ENCODE data around the gene PNPLA1. TPM values are rescaled to one million over a fixed set of nuclear protein-coding genes. Genes with fewer than 3 reads are reported as not detected.
A peak's percentile ranks its signal among the peaks of the same experiment; 100 is the strongest.

PNPLA1 gene
- total RNA-seq, 4 donors from 2014 or later, result 0.59 to 0.64 TPM; not detected in 2

DNA sequence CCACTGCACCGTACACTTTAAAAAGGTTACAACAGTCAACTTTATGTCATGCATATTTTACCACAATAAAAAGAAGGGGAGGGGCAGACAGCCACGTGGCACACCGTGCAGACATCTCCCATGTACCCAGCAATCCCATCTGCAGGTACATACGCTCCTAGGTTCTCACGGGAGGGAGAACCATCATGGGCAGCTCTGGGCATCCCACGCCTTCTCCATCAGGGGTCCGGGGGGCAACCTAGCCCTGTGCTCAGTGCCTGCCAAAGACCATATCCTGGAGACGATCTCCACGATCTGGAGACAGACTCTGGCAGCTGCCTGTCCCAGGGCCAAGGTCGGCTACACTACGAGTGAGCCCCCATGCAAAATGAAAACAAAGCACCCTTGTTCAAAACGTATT is 69.3 kb downstream of the PNPLA1 start:
- 69 to 74% methylated on average over 9 to 10 of the region's 12 CpGs for WGBS, 2 donors

DNA sequence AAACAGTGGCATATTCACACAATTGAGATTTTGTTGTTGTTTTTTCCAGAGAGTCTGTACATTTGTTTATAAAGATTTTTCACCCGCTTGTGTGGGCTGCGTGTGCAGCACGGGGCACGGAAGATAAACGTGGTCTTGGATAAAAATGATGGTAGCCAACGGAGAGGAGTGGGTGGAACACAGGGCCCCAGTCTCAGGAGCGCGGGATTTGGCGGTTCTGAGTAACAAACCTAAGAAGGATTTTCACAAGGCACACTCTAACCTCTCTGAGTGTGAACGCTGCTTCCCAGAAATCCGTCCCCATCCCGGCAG is 70.4 kb downstream of the PNPLA1 start:
- TF ChIP-seq, protein P1, sequence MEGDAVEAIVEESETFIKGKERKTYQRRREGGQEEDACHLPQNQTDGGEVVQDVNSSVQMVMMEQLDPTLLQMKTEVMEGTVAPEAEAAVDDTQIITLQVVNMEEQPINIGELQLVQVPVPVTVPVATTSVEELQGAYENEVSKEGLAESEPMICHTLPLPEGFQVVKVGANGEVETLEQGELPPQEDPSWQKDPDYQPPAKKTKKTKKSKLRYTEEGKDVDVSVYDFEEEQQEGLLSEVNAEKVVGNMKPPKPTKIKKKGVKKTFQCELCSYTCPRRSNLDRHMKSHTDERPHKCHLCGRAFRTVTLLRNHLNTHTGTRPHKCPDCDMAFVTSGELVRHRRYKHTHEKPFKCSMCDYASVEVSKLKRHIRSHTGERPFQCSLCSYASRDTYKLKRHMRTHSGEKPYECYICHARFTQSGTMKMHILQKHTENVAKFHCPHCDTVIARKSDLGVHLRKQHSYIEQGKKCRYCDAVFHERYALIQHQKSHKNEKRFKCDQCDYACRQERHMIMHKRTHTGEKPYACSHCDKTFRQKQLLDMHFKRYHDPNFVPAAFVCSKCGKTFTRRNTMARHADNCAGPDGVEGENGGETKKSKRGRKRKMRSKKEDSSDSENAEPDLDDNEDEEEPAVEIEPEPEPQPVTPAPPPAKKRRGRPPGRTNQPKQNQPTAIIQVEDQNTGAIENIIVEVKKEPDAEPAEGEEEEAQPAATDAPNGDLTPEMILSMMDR (IDR thresholded peaks at IDR 0.05), result no peak
- TF ChIP-seq POLR2A (IDR thresholded peaks at IDR 0.05), result no peak
- no peaks in the 10 kb centered on the region for H3K9me3 ChIP-seq
- H3K27ac ChIP-seq, result no peak overlapping the region
- DNase-seq, result no peak
- no peaks in the 10 kb centered on the region for H3K36me3 ChIP-seq
- WGBS, 2 donors, result 56 to 66% methylated on average over 12 of the region's 12 CpGs
- intact Hi-C loops (cut with DNase I), result no loop called here
- H3K4me1 ChIP-seq, result peaks cover 0 to 15% (median 2%) of the 10 kb centered on the region in 3 donors
- H3K27me3 ChIP-seq, result peaks cover 0 to 44% (median 0%) of the 10 kb centered on the region in 4 donors
- no peak overlapping the region for H3K4me3 ChIP-seq

More for the DNA sequence above, 69.3 kb downstream of the PNPLA1 start:
- H3K36me3 ChIP-seq, result no peaks in the 10 kb centered on the region
- H3K4me1 ChIP-seq, result peaks cover 0 to 23% (median 2%) of the 10 kb centered on the region in 3 donors
- intact Hi-C loops (cut with DNase I), result no loop called here
- H3K27me3 ChIP-seq, result peaks cover 0 to 55% (median 0%) of the 10 kb centered on the region in 4 donors
- no peak for DNase-seq
- H3K9me3 ChIP-seq, result no peaks in the 10 kb centered on the region
- no peak for TF ChIP-seq POLR2A (IDR thresholded peaks at IDR 0.05)
- TF ChIP-seq, protein P1 (IDR thresholded peaks at IDR 0.05), result no peak
- H3K4me3 ChIP-seq, result no peak overlapping the region
- no peak overlapping the region for H3K27ac ChIP-seq

DNA sequence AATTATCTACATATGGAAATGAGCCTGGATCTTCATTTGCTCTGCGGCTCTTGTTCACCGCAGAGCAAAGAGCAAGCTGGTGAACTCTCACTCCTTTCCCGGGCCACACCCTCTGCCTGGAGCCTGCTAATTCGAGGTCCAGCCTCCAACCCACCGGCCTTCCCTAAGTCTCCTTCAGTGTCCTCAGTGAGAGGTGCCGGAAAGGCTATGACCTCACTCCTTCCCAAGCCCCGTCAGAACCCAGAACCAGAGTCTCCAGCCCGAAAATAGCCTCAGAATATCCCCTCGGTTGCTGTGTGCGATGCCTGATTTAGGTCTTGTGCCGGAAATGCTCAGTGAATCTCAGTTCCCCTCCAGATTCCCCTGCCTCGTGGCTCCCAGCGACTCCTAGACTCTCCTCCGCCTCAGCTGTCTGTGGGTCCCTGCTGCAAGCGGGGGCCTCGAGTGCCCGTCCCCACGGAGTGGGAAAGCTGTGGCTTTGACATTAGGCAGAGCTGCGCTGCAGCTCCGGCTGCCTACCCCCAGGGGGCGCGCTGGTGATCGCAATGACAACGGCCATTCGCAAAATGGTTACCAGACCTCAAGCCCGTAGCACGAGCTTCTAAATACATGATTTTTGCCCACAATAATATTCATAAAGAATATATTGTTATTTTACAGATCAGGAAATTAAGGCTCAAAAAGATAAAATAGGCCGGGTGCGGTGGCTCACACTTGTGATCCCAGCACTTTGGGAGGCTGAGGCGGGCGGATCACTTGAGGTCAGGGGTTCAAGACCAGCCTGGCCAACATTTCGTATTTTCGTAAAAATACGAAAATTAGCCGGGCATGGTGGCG is 71.0 kb downstream of the PNPLA1 start:
- Histone ChIP-seq H3K27me3 (peaks cover 0 to 38% (median 0%) of the 10 kb centered on the region in 4 donors), H3K4me3 (peak overlapping the region in 3 of 4 donors; percentile 16 to 55 (median 28)), H3K27ac (no peak overlapping the region), H3K9me3 (no peaks in the 10 kb centered on the region), H3K36me3 (no peaks in the 10 kb centered on the region), H3K4me1 (peaks cover 0 to 16% (median 2%) of the 10 kb centered on the region in 3 donors)
- WGBS, 2 donors, result 18 to 32% methylated on average over 25 to 31 of the region's 36 CpGs
- DNase-seq, result no peak
- TF ChIP-seq, protein P1 (IDR thresholded peaks at IDR 0.05), result peak; percentile 88 to 96 (median 92)
- no peak for TF ChIP-seq POLR2A (IDR thresholded peaks at IDR 0.05)
- intact Hi-C loops (cut with DNase I), result no loop called here

GRCh38 chr6:36343109-36343680 is 73.3 kb downstream of the PNPLA1 start:
- Histone ChIP-seq H3K27ac (no peak overlapping the region), H3K9me3 (no peaks in the 10 kb centered on the region), H3K36me3 (no peaks in the 10 kb centered on the region), H3K4me1 (peaks cover 0 to 21% (median 2%) of the 10 kb centered on the region in 3 donors), H3K27me3 (peaks cover 0 to 27% (median 0%) of the 10 kb centered on the region in 4 donors), H3K4me3 (no peak overlapping the region)
- intact Hi-C loops (cut with DNase I), result no loop called here
- WGBS, 2 donors, result 81 to 93% methylated on average over 5 of the region's 5 CpGs
- no peak for TF ChIP-seq POLR2A (IDR thresholded peaks at IDR 0.05)
- TF ChIP-seq, protein P1 (IDR thresholded peaks at IDR 0.05), result no peak
- DNase-seq, result no peak

All from esophagus squamous epithelium (tissue), 5 donors.